Thymus (tissue), 11 donors: ENCODE results near the gene LMO4. TPM values are rescaled to one million over a fixed set of nuclear protein-coding genes. Genes with fewer than 3 reads are reported as not detected.

Source experiments
- DNase-seq, 9 donors: peaks; one replicate each; pipeline ENCODE4 v3.0.0-alpha.2; 2013; ENCODE audit warnings: low spot score in 9 of 9, low read depth in 6 of 9, missing footprints in 1 of 9
- H3K27ac ChIP-seq, 2 donors: one replicate each; pipeline ENCODE4 v1.5.1; 2013; ENCODE audit warnings: control low read depth in 1 of 2, low read depth in 1 of 2, low read length in 1 of 2, mild to moderate bottlenecking in 1 of 2, moderate library complexity in 1 of 2
- H3K27me3 ChIP-seq, 2 donors: one replicate each; pipeline ENCODE4 v1.5.1; 2013; ENCODE audit warnings: low read length in 1 of 2; ENCODE audit not compliant: control insufficient read depth in 2 of 2, insufficient read depth in 1 of 2
- H3K36me3 ChIP-seq, 2 donors: one replicate each; pipeline ENCODE4 v1.5.1; 2013; ENCODE audit warnings: low read length in 1 of 2, mild to moderate bottlenecking in 1 of 2, moderate library complexity in 1 of 2; ENCODE audit not compliant: control insufficient read depth in 2 of 2, insufficient read depth in 2 of 2
- H3K4me1 ChIP-seq, 2 donors: one replicate each; pipeline ENCODE4 v1.5.1; 2013; ENCODE audit warnings: low read length in 2 of 2; ENCODE audit not compliant: control insufficient read depth in 2 of 2, insufficient read depth in 2 of 2
- H3K4me3 ChIP-seq, 2 donors: one replicate each; pipeline ENCODE4 v1.5.1; 2013; ENCODE audit warnings: low read length in 2 of 2, control low read depth in 1 of 2, mild to moderate bottlenecking in 1 of 2
- H3K9me3 ChIP-seq, 2 donors: one replicate each; pipeline ENCODE4 v1.5.1; 2013; ENCODE audit warnings: low read length in 1 of 2, mild to moderate bottlenecking in 1 of 2; ENCODE audit not compliant: control insufficient read depth in 2 of 2, insufficient read depth in 1 of 2
- WGBS: extraction: QIAGEN DNeasy Blood & Tissue Kit; methylation state at CpG from one replicate; pipeline ENCODE4 v1.1.7; 2013; 5-methylcytosine and 5-hydroxymethylcytosine counted together
- polyA plus RNA-seq: library from polyadenylated mRNA; stranded (reverse); fragments of 200-250 nt; gene quantifications from one replicate; pipeline ENCODE4 v1.2.3, GENCODE V29; 2013
- total RNA-seq: library from RNA; stranded (reverse); fragments of 120-200 nt; gene quantifications from one replicate; pipeline ENCODE4 v1.2.4, GENCODE V29; 2013
- donor health status: healthy.

LMO4 gene
- total and polyA plus RNA-seq, 2 donors: 42.5 to 57.0 TPM

DNA sequence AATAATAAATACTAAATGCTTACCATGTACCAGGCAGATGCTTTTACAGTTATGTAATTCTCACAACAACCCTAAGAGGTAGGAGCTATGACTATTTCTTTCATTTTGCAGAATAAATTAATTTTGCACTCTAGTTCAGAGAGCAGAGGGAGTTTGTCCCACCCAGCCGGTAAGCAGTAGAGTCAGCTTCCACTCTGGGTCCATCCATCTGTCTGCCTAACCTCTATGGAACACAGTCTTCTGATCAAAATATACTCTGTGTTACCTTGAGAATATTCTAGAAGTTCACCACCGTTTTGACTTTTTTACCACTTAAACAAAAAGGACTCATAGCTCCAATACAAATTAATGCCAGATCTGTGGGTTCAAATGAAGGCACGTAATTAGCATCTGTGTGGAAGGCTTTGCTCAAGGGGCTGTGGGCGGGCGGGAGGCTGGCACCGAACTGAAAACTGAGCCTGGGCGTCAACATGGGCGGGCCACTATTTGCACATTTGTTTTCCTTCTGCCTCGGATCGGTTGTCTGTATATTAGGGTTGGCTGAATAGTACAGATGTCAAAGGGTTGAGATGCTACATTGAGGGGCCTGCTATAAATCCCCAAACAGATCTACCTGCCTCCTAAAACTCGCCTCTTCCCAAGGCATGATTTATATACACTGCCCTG lies 33.1 kb upstream of the LMO4 start:
- Histone ChIP-seq H3K9me3 (no peaks in the 10 kb centered on the region), H3K4me1 (no peaks in the 10 kb centered on the region), H3K27ac (no peak overlapping the region), H3K4me3 (no peak overlapping the region), H3K27me3 (no peaks in the 10 kb centered on the region), H3K36me3 (no peaks in the 10 kb centered on the region)
- WGBS: 94% methylated on average over 11 of the region's 11 CpGs
- DNase-seq: no peak

DNA sequence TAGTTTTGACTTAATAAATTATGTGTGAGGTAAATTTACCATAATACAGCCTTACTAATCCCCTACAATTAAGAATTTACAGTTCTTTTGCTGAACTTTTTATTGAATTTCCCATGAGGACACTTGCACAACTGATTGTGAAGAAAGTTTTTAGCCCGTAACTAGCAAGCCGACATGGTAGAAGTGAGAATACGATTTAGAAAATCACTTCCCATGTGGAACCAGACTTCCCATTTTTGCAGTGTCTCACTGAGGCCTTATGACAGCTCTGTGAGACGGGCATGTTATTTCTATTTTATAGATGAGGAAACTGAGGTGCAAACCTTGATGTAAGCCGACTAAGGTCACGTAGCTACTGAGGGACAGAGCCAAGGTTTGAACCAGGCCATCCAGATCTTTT lies 32.5 kb upstream of the LMO4 start:
- Histone ChIP-seq H3K27me3 (no peaks in the 10 kb centered on the region), H3K36me3 (no peaks in the 10 kb centered on the region), H3K9me3 (no peaks in the 10 kb centered on the region), H3K4me1 (no peaks in the 10 kb centered on the region), H3K4me3 (no peak overlapping the region), H3K27ac (no peak overlapping the region)
- 95% methylated on average over 6 of the region's 6 CpGs for WGBS
- no peak for DNase-seq

DNA sequence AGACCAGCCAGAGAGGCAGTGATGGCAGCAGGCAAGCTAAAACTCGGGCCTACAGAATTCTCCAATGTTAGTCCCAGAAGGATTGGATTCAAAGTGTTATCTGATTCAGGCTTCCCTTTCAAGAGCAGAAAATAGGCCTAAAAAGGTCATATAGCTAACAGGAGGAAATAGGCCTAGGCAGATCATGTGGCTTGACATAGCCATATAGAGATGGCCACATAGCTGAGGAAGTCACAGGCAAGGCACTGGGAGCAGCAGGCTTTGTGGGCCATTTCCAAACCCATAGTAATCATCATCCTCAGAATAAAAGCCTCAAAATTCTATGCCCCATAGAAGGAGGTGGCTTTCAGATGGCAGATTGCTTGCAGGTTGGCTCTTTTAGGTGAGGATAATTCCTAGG lies 29.0 kb upstream of the LMO4 start:
- 85% methylated on average over 1 of the region's 1 CpG for WGBS
- no peaks in the 10 kb centered on the region for H3K36me3 ChIP-seq
- H3K9me3 ChIP-seq: no peaks in the 10 kb centered on the region
- DNase-seq: no peak
- H3K27ac ChIP-seq: no peak overlapping the region
- H3K4me1 ChIP-seq: no peaks in the 10 kb centered on the region
- H3K27me3 ChIP-seq: no peaks in the 10 kb centered on the region
- no peak overlapping the region for H3K4me3 ChIP-seq

- no peaks in the 10 kb centered on the region for H3K9me3 ChIP-seq
- no peaks in the 10 kb centered on the region for H3K27me3 ChIP-seq
- 91% methylated on average over 8 of the region's 8 CpGs for WGBS
- no peaks in the 10 kb centered on the region for H3K4me1 ChIP-seq
- H3K36me3 ChIP-seq: no peaks in the 10 kb centered on the region
- H3K4me3 ChIP-seq: no peak overlapping the region
- H3K27ac ChIP-seq: no peak overlapping the region
- DNase-seq: no peak
These were observed 28.1 kb upstream of the LMO4 start for GRCh38 chr1:87300628-87301027.

- no peak overlapping the region for H3K4me3 ChIP-seq
- WGBS: 78% methylated on average over 5 of the region's 5 CpGs
- H3K9me3 ChIP-seq: no peaks in the 10 kb centered on the region
- H3K27ac ChIP-seq: no peak overlapping the region
- no peaks in the 10 kb centered on the region for H3K36me3 ChIP-seq
- DNase-seq: no peak
- no peaks in the 10 kb centered on the region for H3K27me3 ChIP-seq
- H3K4me1 ChIP-seq: no peaks in the 10 kb centered on the region
These were observed 23.5 kb upstream of the LMO4 start for GRCh38 chr1:87305151-87305550.

DNA sequence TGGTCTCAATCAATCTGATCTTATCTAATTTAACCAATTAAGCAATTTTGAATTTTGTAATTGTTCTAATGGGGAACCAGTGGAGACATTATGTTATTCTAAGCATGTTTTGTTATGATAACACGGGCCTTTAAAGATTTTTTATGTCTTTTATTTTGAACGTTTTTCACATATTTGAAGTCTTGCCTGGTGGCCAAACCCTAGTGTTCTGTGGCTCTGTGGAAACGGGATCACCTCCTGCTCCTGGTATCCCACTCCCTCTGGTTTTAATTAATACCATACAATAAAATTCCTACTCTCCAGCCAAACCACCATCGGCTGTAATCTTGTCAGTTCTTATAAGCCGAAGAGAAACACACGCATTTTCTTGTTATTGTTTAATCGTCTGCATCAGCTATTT lies 22.9 kb upstream of the LMO4 start:
- H3K4me1 ChIP-seq: no peaks in the 10 kb centered on the region
- no peaks in the 10 kb centered on the region for H3K27me3 ChIP-seq
- no peak for DNase-seq
- no peak overlapping the region for H3K4me3 ChIP-seq
- H3K27ac ChIP-seq: no peak overlapping the region
- WGBS: 95% methylated on average over 7 of the region's 7 CpGs
- H3K36me3 ChIP-seq: no peaks in the 10 kb centered on the region
- H3K9me3 ChIP-seq: no peaks in the 10 kb centered on the region

- Histone ChIP-seq H3K4me3 (no peak overlapping the region), H3K27me3 (no peaks in the 10 kb centered on the region), H3K27ac (no peak overlapping the region), H3K4me1 (no peaks in the 10 kb centered on the region), H3K36me3 (no peaks in the 10 kb centered on the region), H3K9me3 (no peaks in the 10 kb centered on the region)
- no peak for DNase-seq
- WGBS: 96% methylated on average over 8 of the region's 8 CpGs
These were observed 21.4 kb upstream of the LMO4 start for GRCh38 chr1:87307306-87307705.

GRCh38 chr1:87307931-87308330 lies 20.7 kb upstream of the LMO4 start:
- no peak for DNase-seq

DNA sequence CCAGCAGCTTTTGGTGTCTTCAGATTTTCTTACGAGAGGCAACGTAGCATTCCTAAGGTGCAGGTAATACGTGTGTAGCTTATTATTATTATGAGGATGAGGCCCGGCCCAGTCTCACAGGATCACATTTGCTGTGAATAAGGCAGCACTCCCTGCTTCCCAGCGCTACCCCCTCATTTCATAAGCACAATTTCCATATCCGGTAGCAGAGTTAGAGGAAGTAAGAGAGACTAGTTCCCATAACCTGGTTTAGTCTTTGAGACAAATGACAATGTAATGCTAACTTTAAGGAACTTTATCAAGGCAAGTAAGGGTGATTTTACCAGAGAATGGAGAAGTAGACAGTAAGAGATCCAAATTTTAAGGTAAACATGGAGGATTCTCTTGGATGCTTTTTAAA lies 14.6 kb upstream of the LMO4 start:
- Histone ChIP-seq H3K4me1 (peaks cover 0 to 2% of the 10 kb centered on the region in 2 donors), H3K9me3 (no peaks in the 10 kb centered on the region), H3K4me3 (no peak overlapping the region), H3K27ac (no peak overlapping the region), H3K27me3 (no peaks in the 10 kb centered on the region), H3K36me3 (no peaks in the 10 kb centered on the region)
- no peak for DNase-seq
- 97% methylated on average over 6 of the region's 6 CpGs for WGBS

More at GRCh38 chr1:87307931-87308330, 20.7 kb upstream of the LMO4 start:
- H3K27me3 ChIP-seq: no peaks in the 10 kb centered on the region
- no peaks in the 10 kb centered on the region for H3K4me1 ChIP-seq
- H3K9me3 ChIP-seq: no peaks in the 10 kb centered on the region
- H3K4me3 ChIP-seq: no peak overlapping the region
- H3K27ac ChIP-seq: no peak overlapping the region
- WGBS: 93% methylated on average over 4 of the region's 4 CpGs
- no peaks in the 10 kb centered on the region for H3K36me3 ChIP-seq
